Body of pancreas (tissue), 4 donors: ENCODE results near the gene GPRIN1. TPM values are rescaled to one million over a fixed set of nuclear protein-coding genes. Genes with fewer than 3 reads are reported as not detected.

Source experiments
- ATAC-seq: fragments of 150-250 bp; one replicate; pipeline ENCODE4 v1.9.1; 2016
- DNase-seq, 4 donors: peaks; one replicate each; pipeline ENCODE4 v3.0.0-alpha.2; 2019
- H3K27ac ChIP-seq, 4 donors: fragments of 200-600 bp; sonication (generic); 1 replicate in 3 of 4; 2 replicates in 1 of 4; pipeline versions ENCODE4 v1.5.1 to v1.6.1; 2016 to 2019; ENCODE audit warnings: mild to moderate bottlenecking in 1 of 4, mixed read lengths in 1 of 4, moderate library complexity in 1 of 4
- H3K27me3 ChIP-seq, 2 donors: fragments of 200-600 bp; sonication (generic); one replicate each; pipeline ENCODE4 v1.6.0; 2016; ENCODE audit warnings: mild to moderate bottlenecking in 1 of 2
- H3K36me3 ChIP-seq, 2 donors: fragments of 200-600 bp; sonication (generic); replicated peaks in 1 of 2; 2 replicates each; pipeline ENCODE4 v1.5.1; 2016; ENCODE audit warnings: low read depth in 2 of 2; ENCODE audit not compliant: insufficient read depth in 1 of 2
- H3K4me1 ChIP-seq: fragments of 200-600 bp; sonication (generic); one replicate; pipeline ENCODE4 v1.6.0; 2016
- H3K4me3 ChIP-seq, 2 donors: fragments of 200-600 bp; sonication (generic); 1 replicate in 1 of 2; 2 replicates in 1 of 2; pipeline ENCODE4 v1.5.1; 2016 to 2019
- H3K9me3 ChIP-seq, 3 donors: fragments of 200-600 bp; sonication (generic); 1 replicate in 2 of 3; 2 replicates in 1 of 3; pipeline ENCODE4 v1.5.1; 2016
- POLR2A ChIP-seq, 3 donors: fragments of 450-650 bp; IDR thresholded peaks; one replicate each; pipeline ENCODE4 v1.6.1; 2016; ENCODE audit warnings: antibody characterized with exemption in 3 of 3, mild to moderate bottlenecking in 2 of 3
- WGBS, 2 donors: methylation state at CpG; one replicate each; pipeline ENCODE4 v1.1.5; 2017; 5-methylcytosine and 5-hydroxymethylcytosine counted together
- intact Hi-C: fragments of 100-400 bp; cut with DNase I; formaldehyde crosslinking; loops from one replicate; pipeline ENCODE4 v1.15.1; 2023
- total RNA-seq, 2 donors: library from RNA; depleted of rRNA; stranded (reverse); fragments of >200 nt; gene quantifications; one replicate each; pipeline ENCODE4 v1.1.0, GENCODE V29; 2016
- TF ChIP-seq, protein P1 (sequence below), 7 experiments: fragments of 450-650 bp in 4 of 7; fragments of 200-600 bp in 3 of 7; sonication (generic) in 3 of 7; IDR thresholded peaks; one replicate each; pipeline ENCODE4 v1.5.1; 2016 to 2019; ENCODE audit warnings: antibody characterized with exemption in 7 of 7

Gene GPRIN1
- total RNA-seq, 2 donors from 2014 or later, result 0.26 to 1.3 TPM

DNA sequence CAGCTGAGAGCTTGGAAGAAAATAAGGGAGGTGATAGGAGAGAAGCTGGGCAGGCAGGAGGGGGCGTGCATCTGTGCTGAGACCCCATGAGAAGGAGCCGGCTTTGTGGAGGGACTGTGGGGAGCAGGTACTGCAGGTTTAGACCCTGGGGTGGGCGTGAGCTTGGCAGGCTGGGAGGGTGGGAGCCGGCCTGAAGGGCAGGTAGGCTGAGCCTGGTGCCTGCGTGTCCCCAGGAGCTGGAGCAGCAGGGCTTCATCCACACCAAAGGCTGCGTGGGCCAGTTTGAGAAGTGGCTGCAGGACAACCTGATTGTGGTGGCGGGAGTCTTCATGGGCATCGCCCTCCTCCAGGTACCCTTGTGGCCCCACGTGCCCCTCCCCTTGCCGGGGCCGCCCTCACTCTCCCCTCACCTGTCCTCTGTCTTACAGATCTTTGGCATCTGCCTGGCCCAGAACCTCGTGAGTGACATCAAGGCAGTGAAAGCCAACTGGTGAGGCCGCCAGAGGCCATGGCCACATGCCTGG is 46.6 kb upstream of the GPRIN1 start:
- DNase-seq (no peak), ATAC-seq (no peak)
- H3K27ac ChIP-seq, result no peak overlapping the region
- H3K27me3 ChIP-seq, result no peaks in the 10 kb centered on the region
- intact Hi-C loops, result loop anchor here (10.0 kb wide), 1 partner anchor 438 kb away; no protein-coding TSS in a partner anchor
- TF ChIP-seq, protein P1, sequence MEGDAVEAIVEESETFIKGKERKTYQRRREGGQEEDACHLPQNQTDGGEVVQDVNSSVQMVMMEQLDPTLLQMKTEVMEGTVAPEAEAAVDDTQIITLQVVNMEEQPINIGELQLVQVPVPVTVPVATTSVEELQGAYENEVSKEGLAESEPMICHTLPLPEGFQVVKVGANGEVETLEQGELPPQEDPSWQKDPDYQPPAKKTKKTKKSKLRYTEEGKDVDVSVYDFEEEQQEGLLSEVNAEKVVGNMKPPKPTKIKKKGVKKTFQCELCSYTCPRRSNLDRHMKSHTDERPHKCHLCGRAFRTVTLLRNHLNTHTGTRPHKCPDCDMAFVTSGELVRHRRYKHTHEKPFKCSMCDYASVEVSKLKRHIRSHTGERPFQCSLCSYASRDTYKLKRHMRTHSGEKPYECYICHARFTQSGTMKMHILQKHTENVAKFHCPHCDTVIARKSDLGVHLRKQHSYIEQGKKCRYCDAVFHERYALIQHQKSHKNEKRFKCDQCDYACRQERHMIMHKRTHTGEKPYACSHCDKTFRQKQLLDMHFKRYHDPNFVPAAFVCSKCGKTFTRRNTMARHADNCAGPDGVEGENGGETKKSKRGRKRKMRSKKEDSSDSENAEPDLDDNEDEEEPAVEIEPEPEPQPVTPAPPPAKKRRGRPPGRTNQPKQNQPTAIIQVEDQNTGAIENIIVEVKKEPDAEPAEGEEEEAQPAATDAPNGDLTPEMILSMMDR (IDR thresholded peaks at IDR 0.05), result no peak
- no peak for TF ChIP-seq POLR2A (IDR thresholded peaks at IDR 0.05)
- H3K4me3 ChIP-seq, result no peak overlapping the region
- peaks cover 0 to 3% of the 10 kb centered on the region in 2 donors for H3K36me3 ChIP-seq
- H3K4me1 ChIP-seq, result peaks cover 5% of the 10 kb centered on the region
- H3K9me3 ChIP-seq, result no peaks in the 10 kb centered on the region
- 87 to 88% methylated on average over 8 to 13 of the region's 13 CpGs for WGBS, 2 donors

DNA sequence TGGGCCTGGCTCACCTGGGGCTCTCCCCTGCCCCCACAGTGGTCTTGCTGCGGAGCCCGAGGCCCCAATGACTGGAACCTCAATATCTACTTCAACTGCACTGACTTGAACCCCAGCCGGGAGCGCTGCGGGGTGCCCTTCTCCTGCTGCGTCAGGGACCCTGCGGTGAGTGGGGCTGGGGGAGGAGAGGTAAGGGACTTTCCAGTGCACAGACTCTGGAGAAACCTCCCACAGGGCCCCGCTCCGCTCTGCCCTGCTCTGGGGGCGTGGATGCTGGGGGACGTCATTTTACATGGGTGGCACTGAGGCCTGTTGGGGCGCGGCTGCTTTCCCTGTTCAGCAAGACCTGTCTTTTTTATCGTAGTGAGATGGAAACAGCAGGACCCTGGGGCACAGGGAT is 44.9 kb upstream of the GPRIN1 start:
- intact Hi-C loops, result loop anchor here (10.0 kb wide), 1 partner anchor 440 kb away; no protein-coding TSS in a partner anchor

DNA sequence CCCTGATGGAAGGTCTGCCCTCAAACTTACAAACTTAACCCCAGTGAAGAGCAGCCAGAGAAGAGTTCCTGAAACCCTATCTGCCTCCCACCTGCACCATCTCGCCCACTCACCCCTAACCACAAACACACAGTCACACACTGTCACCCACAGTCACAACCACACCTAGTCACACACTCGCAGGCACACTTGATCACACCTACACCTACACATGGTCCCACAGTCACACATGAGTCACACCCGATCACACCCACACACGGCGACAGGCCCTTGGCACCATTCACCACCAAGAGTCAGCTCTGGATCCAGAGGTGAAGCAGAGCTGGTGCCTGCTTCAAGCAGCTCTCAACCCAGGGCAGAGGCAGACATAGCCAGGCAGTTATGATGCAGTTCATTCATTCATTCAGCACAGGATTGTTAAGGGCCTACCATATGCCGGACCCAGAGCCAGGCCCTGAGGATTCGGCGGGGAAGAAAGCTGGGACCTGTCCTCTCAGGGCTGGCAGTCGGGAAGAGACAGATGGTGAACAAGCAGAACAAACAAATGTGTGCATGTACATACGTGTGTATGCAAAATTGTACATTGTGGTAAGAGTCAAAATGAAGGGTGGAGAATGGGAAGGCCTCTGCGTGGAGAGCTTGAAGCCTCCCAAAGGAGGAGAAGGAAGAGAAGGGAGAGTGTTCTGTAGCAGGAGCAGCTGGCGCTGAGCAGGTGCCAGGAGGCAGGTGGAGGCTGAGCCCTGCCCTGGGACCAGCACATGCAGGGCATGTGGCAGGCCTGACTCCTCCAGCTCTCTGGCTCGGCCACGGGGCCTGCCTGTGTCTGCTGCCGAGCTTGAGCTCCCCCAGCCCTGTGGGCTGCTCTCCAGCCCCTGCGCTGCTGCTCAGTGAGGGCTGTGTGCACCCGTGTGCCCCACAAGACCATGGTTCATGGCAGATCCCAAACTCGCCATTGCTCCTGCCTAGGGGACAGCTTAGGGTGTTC is 43.7 kb upstream of the GPRIN1 start:
- H3K27me3 ChIP-seq, result no peaks in the 10 kb centered on the region
- peaks cover 0 to 3% of the 10 kb centered on the region in 2 donors for H3K36me3 ChIP-seq
- H3K9me3 ChIP-seq, result no peaks in the 10 kb centered on the region
- WGBS, 2 donors, result 75 to 77% methylated on average over 14 to 16 of the region's 18 CpGs
- peaks cover 4% of the 10 kb centered on the region for H3K4me1 ChIP-seq
- DNase-seq (no peak), ATAC-seq (no peak)
- intact Hi-C loops, result loop anchor here (10.0 kb wide), 1 partner anchor 441 kb away; no protein-coding TSS in a partner anchor
- H3K4me3 ChIP-seq, result no peak overlapping the region
- no peak overlapping the region for H3K27ac ChIP-seq
- TF ChIP-seq, protein P1 (IDR thresholded peaks at IDR 0.05), result no peak
- TF ChIP-seq POLR2A (IDR thresholded peaks at IDR 0.05), result no peak

More for the DNA sequence above, 44.9 kb upstream of the GPRIN1 start:
- Histone ChIP-seq H3K36me3 (peaks cover 0 to 3% of the 10 kb centered on the region in 2 donors), H3K4me3 (no peak overlapping the region), H3K27ac (no peak overlapping the region), H3K27me3 (no peaks in the 10 kb centered on the region), H3K9me3 (no peaks in the 10 kb centered on the region), H3K4me1 (no peaks in the 10 kb centered on the region)
- WGBS, 2 donors, result 64 to 94% methylated on average over 5 to 14 of the region's 14 CpGs
- ATAC-seq (no peak), DNase-seq (no peak)
- TF ChIP-seq POLR2A (IDR thresholded peaks at IDR 0.05), result no peak
- TF ChIP-seq, protein P1 (IDR thresholded peaks at IDR 0.05), result no peak

DNA sequence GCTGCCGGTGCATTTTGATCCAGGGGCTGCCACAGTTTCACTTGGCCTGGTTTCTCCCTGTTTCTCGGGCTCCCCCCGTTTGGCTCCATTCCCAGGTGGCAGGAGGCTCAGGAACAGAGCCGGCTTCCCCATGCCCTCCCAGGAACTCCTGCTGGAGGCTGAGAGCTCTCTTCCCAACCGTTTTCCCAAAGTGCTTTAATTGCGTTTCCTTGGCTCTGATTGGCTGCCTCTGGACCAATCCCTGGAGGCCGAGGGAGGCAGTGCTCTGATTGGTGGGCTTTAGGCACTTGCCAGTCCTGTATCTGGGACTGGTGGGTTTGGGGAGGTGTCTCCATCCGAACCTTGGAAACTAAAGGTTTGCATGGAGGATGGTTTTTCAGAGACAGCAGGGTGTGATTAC is 42.2 kb upstream of the GPRIN1 start:
- Histone ChIP-seq H3K4me1 (peaks cover 13% of the 10 kb centered on the region), H3K4me3 (no peak overlapping the region), H3K36me3 (peaks cover 0 to 3% of the 10 kb centered on the region in 2 donors), H3K27ac (no peak overlapping the region), H3K27me3 (no peaks in the 10 kb centered on the region), H3K9me3 (no peaks in the 10 kb centered on the region)
- 73 to 83% methylated on average over 6 to 8 of the region's 8 CpGs for WGBS, 2 donors
- DNase-seq (no peak), ATAC-seq (no peak)
- TF ChIP-seq, protein P1 (IDR thresholded peaks at IDR 0.05), result no peak
- no peak for TF ChIP-seq POLR2A (IDR thresholded peaks at IDR 0.05)
- intact Hi-C loops, result loop anchor here (10.0 kb wide), 1 partner anchor 443 kb away; no protein-coding TSS in a partner anchor
